GM23338 (cell line): ENCODE measurements around the gene FAM219A. TPM values are rescaled to one million over a fixed set of nuclear protein-coding genes. Genes with fewer than 3 reads are reported as not detected.

ENCODE experiments used
- ATAC-seq: fragments of 200-7000 bp; cut with Tn5 transposase; 3 replicates; pipeline ENCODE4 v1.9.1; 2020
- DNase-seq: peaks from one replicate; pipeline ENCODE4 v3.0.0-alpha.2; 2015; ENCODE audit warnings: low spot score
- H2AFZ ChIP-seq: fragments of 200-600 bp; sonication (generic); 2 replicates; pipeline ENCODE4 v1.8.0; 2016; ENCODE audit warnings: antibody characterized with exemption, mild to moderate bottlenecking, moderate library complexity
- H3F3A ChIP-seq: fragments of 200-600 bp; sonication (generic); replicated peaks from 2 replicates; pipeline ENCODE4 v1.8.0; 2017; ENCODE audit warnings: antibody characterized with exemption, mixed run types, low read depth
- H3K27ac ChIP-seq: fragments of 200-600 bp; sonication (generic); 2 replicates; pipeline ENCODE4 v1.6.1; 2016; ENCODE audit warnings: low read depth
- H3K27me3 ChIP-seq: fragments of 200-600 bp; sonication (generic); 2 replicates; pipeline ENCODE4 v1.8.0; 2016; ENCODE audit warnings: mild to moderate bottlenecking, mixed run types, moderate library complexity; ENCODE audit not compliant: insufficient read depth
- H3K36me3 ChIP-seq: fragments of 200-600 bp; sonication (generic); 2 replicates; pipeline ENCODE4 v1.8.0; 2016; ENCODE audit warnings: mild to moderate bottlenecking; ENCODE audit not compliant: insufficient read depth
- H3K4me1 ChIP-seq: fragments of 200-600 bp; sonication (generic); 2 replicates; pipeline ENCODE4 v1.8.0; 2016; ENCODE audit warnings: mild to moderate bottlenecking, moderate library complexity; ENCODE audit not compliant: insufficient read depth
- H3K4me2 ChIP-seq: fragments of 200-600 bp; sonication (generic); 2 replicates; pipeline ENCODE4 v1.7.1; 2017; ENCODE audit warnings: mixed run types
- H3K4me3 ChIP-seq: fragments of 200-600 bp; sonication (generic); 2 replicates; pipeline ENCODE4 v1.6.1; 2016; ENCODE audit warnings: mixed run types
- H3K79me2 ChIP-seq: fragments of 200-600 bp; sonication (generic); replicated peaks from 2 replicates; pipeline ENCODE4 v1.8.0; 2017; ENCODE audit warnings: mild to moderate bottlenecking; ENCODE audit not compliant: insufficient read depth
- H3K9me2 ChIP-seq: fragments of 200-600 bp; sonication (generic); 2 replicates; pipeline ENCODE4 v1.8.0; 2017; ENCODE audit not compliant: insufficient read depth
- H4K20me1 ChIP-seq: fragments of 200-600 bp; sonication (generic); replicated peaks from 2 replicates; pipeline ENCODE4 v1.8.0; 2017; ENCODE audit warnings: mild to moderate bottlenecking; ENCODE audit not compliant: insufficient read depth
- H3K27ac Mint-ChIP-seq: 2 replicates; pipeline ENCODE4 v1.8.0; 2020; ENCODE audit warnings: inconsistent platforms, mild to moderate bottlenecking, moderate library complexity, mixed read lengths
- H3K27me3 Mint-ChIP-seq: 3 replicates; pipeline ENCODE4 v1.8.0; 2022; ENCODE audit warnings: low read depth, mild to moderate bottlenecking, moderate library complexity, mixed read lengths, inconsistent platforms; ENCODE audit not compliant: insufficient read depth, poor library complexity
- H3K36me3 Mint-ChIP-seq: 3 replicates; pipeline ENCODE4 v1.8.0; 2021; ENCODE audit warnings: low read depth, mild to moderate bottlenecking, inconsistent platforms, moderate library complexity, mixed read lengths
- H3K4me1 Mint-ChIP-seq: 3 replicates; pipeline ENCODE4 v1.8.0; 2020; ENCODE audit warnings: mild to moderate bottlenecking, inconsistent platforms, mixed read lengths
- H3K4me3 Mint-ChIP-seq: 3 replicates; pipeline ENCODE4 v1.8.0; 2021; ENCODE audit warnings: moderate library complexity, mild to moderate bottlenecking, inconsistent platforms, mixed read lengths
- H3K9me3 Mint-ChIP-seq: 3 replicates; pipeline ENCODE4 v1.8.0; 2020; ENCODE audit warnings: moderate library complexity, mild to moderate bottlenecking, inconsistent platforms, mixed read lengths
- CREB1 ChIP-seq: fragments of 250-450 bp; sonication (Bioruptor Pico); IDR thresholded peaks from 2 replicates; pipeline ENCODE4 v1.5.0; 2020; ENCODE audit warnings: low read depth, mild to moderate bottlenecking, moderate library complexity
- EZH2phosphoT487 ChIP-seq: fragments of 200-600 bp; sonication (generic); IDR thresholded peaks from one replicate; pipeline ENCODE4 v1.8.1; 2018; ENCODE audit warnings: antibody characterized with exemption; ENCODE audit not compliant: unreplicated experiment
- JUNB ChIP-seq: IDR thresholded peaks from one replicate; pipeline ENCODE4 v1.6.1; 2016; ENCODE audit warnings: antibody characterized with exemption; ENCODE audit not compliant: unreplicated experiment
- POLR2AphosphoS5 ChIP-seq: IDR thresholded peaks from 2 replicates; pipeline ENCODE4 v1.6.1; 2016; ENCODE audit warnings: antibody characterized with exemption, low read depth
- STAT1 ChIP-seq: IDR thresholded peaks from one replicate; pipeline ENCODE4 v1.6.1; 2016; ENCODE audit warnings: antibody characterized with exemption; ENCODE audit not compliant: unreplicated experiment
- ZNF114 ChIP-seq: fragments of 250-450 bp; sonication (Bioruptor Pico); IDR thresholded peaks from 2 replicates; pipeline ENCODE4 v1.5.0; 2020; ENCODE audit warnings: mild to moderate bottlenecking, moderate library complexity
- ZNF331 ChIP-seq: fragments of 250-450 bp; sonication (Bioruptor Pico); IDR thresholded peaks from 2 replicates; pipeline ENCODE4 v1.5.0; 2020; ENCODE audit warnings: low read depth, mild to moderate bottlenecking, moderate library complexity
- polyA plus RNA-seq: library from polyadenylated mRNA; unstranded; fragments of >200 nt; fragmentation: Nextera tagmentation; extraction: Ambion mirVana; gene quantifications from 2 replicates; pipeline ENCODE4 v1.2.1, GENCODE V29; 2016
- total RNA-seq: library from RNA; depleted of rRNA; stranded (reverse); fragments of >200 nt; shearing (Covaris generic); gene quantifications from 2 replicates; pipeline ENCODE4 v1.2.3, GENCODE V29; 2014
- TF ChIP-seq, protein P1 (sequence below): IDR thresholded peaks from 2 replicates; pipeline ENCODE4 v1.6.1; 2016; ENCODE audit warnings: antibody characterized with exemption
- TF ChIP-seq, protein P2 (sequence below): fragments of 250-450 bp; sonication (Bioruptor Pico); IDR thresholded peaks from 2 replicates; pipeline ENCODE4 v1.5.0; 2020; ENCODE audit warnings: mild to moderate bottlenecking, moderate library complexity
- TF ChIP-seq, protein P3 (sequence below): IDR thresholded peaks from one replicate; pipeline ENCODE4 v1.6.1; 2018; ENCODE audit warnings: antibody characterized with exemption; ENCODE audit not compliant: unreplicated experiment

The FAM219A gene
- total and polyA plus RNA-seq, 2 experiments from 2014 or later, result 3.8 to 7.2 TPM

DNA sequence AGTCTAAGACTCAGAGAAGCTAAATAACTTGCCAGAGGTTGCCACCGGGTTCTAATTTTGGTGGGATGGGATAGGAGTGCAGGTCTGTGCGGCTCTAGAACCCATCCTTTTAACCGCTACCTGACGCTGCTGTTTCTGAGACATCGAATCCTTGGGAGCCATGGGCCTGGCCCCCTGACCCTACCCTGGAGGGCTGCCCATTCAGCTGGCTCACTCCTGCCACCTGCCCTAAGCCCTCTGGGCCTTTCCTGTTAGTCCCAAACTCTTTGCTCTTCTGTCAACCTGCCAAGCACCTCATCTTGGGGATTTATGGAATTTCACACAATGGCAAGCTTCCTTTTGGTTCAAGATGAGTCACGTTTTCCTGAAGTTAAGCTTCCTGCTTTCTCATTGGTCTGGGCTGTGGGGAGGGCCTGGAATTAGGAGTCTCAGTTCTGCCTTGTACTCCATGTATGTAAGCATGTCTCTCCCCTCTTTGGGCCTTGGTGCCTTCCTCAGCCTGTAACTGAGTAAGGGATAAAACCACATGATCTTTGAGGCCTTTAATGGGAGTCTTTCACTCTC is 37.9 kb upstream of the FAM219A start:
- Mint-ChIP-seq H3K9me3 (no peaks in the 10 kb centered on the region), H3K4me1 (no peaks in the 10 kb centered on the region), H3K36me3 (no peaks in the 10 kb centered on the region), H3K27ac (no peak overlapping the region), H3K4me3 (no peak overlapping the region), H3K27me3 (peaks cover 2% of the 10 kb centered on the region)
- Histone ChIP-seq H3K4me1 (0 out of 2 replicates have a peak, but pooled peaks cover 6% of the 10 kb centered on the region), H4K20me1 (no peaks in the 10 kb centered on the region), H3K27me3 (no peaks in the 10 kb centered on the region), H2AFZ (no peak overlapping the region), H3K4me2 (no peak overlapping the region), H3F3A (no peaks in the 10 kb centered on the region), H3K79me2 (no peaks in the 10 kb centered on the region), H3K36me3 (no peaks in the 10 kb centered on the region), H3K27ac (no peak overlapping the region), H3K9me2 (no peaks in the 10 kb centered on the region), H3K4me3 (no peak overlapping the region)
- ATAC-seq (no peak), DNase-seq (no peak)
- TF ChIP-seq JUNB, result no peak
- TF ChIP-seq, protein P1, sequence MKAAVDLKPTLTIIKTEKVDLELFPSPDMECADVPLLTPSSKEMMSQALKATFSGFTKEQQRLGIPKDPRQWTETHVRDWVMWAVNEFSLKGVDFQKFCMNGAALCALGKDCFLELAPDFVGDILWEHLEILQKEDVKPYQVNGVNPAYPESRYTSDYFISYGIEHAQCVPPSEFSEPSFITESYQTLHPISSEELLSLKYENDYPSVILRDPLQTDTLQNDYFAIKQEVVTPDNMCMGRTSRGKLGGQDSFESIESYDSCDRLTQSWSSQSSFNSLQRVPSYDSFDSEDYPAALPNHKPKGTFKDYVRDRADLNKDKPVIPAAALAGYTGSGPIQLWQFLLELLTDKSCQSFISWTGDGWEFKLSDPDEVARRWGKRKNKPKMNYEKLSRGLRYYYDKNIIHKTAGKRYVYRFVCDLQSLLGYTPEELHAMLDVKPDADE, result no peak
- no peak for TF ChIP-seq ZNF114 (CRISPR knock-in tag)
- TF ChIP-seq ZNF331 (CRISPR knock-in tag), result no peak
- no peak for TF ChIP-seq STAT1
- no peak for TF ChIP-seq CREB1 (CRISPR knock-in tag)
- no peak for TF ChIP-seq POLR2AphosphoS5
- TF ChIP-seq EZH2phosphoT487, result no peak
- TF ChIP-seq, protein P2, sequence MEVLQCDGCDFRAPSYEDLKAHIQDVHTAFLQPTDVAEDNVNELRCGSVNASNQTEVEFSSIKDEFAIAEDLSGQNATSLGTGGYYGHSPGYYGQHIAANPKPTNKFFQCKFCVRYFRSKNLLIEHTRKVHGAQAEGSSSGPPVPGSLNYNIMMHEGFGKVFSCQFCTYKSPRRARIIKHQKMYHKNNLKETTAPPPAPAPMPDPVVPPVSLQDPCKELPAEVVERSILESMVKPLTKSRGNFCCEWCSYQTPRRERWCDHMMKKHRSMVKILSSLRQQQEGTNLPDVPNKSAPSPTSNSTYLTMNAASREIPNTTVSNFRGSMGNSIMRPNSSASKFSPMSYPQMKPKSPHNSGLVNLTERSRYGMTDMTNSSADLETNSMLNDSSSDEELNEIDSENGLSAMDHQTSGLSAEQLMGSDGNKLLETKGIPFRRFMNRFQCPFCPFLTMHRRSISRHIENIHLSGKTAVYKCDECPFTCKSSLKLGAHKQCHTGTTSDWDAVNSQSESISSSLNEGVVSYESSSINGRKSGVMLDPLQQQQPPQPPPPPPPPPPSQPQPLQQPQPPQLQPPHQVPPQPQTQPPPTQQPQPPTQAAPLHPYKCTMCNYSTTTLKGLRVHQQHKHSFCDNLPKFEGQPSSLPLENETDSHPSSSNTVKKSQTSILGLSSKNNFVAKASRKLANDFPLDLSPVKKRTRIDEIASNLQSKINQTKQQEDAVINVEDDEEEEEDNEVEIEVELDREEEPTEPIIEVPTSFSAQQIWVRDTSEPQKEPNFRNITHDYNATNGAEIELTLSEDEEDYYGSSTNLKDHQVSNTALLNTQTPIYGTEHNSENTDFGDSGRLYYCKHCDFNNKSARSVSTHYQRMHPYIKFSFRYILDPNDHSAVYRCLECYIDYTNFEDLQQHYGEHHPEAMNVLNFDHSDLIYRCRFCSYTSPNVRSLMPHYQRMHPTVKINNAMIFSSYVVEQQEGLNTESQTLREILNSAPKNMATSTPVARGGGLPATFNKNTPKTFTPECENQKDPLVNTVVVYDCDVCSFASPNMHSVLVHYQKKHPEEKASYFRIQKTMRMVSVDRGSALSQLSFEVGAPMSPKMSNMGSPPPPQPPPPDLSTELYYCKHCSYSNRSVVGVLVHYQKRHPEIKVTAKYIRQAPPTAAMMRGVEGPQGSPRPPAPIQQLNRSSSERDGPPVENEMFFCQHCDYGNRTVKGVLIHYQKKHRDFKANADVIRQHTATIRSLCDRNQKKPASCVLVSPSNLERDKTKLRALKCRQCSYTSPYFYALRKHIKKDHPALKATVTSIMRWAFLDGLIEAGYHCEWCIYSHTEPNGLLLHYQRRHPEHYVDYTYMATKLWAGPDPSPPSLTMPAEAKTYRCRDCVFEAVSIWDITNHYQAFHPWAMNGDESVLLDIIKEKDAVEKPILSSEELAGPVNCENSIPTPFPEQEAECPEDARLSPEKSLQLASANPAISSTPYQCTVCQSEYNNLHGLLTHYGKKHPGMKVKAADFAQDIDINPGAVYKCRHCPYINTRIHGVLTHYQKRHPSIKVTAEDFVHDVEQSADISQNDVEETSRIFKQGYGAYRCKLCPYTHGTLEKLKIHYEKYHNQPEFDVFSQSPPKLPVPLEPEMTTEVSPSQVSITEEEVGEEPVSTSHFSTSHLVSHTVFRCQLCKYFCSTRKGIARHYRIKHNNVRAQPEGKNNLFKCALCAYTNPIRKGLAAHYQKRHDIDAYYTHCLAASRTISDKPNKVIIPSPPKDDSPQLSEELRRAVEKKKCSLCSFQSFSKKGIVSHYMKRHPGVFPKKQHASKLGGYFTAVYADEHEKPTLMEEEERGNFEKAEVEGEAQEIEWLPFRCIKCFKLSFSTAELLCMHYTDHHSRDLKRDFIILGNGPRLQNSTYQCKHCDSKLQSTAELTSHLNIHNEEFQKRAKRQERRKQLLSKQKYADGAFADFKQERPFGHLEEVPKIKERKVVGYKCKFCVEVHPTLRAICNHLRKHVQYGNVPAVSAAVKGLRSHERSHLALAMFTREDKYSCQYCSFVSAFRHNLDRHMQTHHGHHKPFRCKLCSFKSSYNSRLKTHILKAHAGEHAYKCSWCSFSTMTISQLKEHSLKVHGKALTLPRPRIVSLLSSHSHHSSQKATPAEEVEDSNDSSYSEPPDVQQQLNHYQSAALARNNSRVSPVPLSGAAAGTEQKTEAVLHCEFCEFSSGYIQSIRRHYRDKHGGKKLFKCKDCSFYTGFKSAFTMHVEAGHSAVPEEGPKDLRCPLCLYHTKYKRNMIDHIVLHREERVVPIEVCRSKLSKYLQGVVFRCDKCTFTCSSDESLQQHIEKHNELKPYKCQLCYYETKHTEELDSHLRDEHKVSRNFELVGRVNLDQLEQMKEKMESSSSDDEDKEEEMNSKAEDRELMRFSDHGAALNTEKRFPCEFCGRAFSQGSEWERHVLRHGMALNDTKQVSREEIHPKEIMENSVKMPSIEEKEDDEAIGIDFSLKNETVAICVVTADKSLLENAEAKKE (CRISPR knock-in tag), result no peak
- TF ChIP-seq, protein P3, sequence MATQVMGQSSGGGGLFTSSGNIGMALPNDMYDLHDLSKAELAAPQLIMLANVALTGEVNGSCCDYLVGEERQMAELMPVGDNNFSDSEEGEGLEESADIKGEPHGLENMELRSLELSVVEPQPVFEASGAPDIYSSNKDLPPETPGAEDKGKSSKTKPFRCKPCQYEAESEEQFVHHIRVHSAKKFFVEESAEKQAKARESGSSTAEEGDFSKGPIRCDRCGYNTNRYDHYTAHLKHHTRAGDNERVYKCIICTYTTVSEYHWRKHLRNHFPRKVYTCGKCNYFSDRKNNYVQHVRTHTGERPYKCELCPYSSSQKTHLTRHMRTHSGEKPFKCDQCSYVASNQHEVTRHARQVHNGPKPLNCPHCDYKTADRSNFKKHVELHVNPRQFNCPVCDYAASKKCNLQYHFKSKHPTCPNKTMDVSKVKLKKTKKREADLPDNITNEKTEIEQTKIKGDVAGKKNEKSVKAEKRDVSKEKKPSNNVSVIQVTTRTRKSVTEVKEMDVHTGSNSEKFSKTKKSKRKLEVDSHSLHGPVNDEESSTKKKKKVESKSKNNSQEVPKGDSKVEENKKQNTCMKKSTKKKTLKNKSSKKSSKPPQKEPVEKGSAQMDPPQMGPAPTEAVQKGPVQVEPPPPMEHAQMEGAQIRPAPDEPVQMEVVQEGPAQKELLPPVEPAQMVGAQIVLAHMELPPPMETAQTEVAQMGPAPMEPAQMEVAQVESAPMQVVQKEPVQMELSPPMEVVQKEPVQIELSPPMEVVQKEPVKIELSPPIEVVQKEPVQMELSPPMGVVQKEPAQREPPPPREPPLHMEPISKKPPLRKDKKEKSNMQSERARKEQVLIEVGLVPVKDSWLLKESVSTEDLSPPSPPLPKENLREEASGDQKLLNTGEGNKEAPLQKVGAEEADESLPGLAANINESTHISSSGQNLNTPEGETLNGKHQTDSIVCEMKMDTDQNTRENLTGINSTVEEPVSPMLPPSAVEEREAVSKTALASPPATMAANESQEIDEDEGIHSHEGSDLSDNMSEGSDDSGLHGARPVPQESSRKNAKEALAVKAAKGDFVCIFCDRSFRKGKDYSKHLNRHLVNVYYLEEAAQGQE, result no peak
